IMR-90 (cell line): ENCODE data around the gene FBRSL1. TPM values are rescaled to one million over a fixed set of nuclear protein-coding genes. Genes with fewer than 3 reads are reported as not detected.

Experiments
- ATAC-seq: fragments of 200-7000 bp; cut with Tn5 transposase; 2 replicates; pipeline ENCODE4 v1.9.1; 2020; ENCODE audit warnings: low read depth, mild to moderate bottlenecking, moderate library complexity
- BruUV-seq: library from RNA; stranded (reverse); fragments of 400-500 nt; replicated peaks from 2 replicates; lab custom pipeline; 2021; lab: Mats Ljungman, UMichigan
- CTCF ChIA-PET: fragments of 300-600 bp; formaldehyde crosslinking; extraction: SDS; loops from one replicate; lab custom pipeline; 2021; ENCODE audit warnings: antibody characterized with exemption; lab: Yijun Ruan, JAX
- POLR2A ChIA-PET: fragments of 300-600 bp; sonication (Branson Sonifier 250); formaldehyde crosslinking; loops from one replicate; lab custom pipeline; 2022; ENCODE audit warnings: antibody characterized with exemption; ENCODE audit not compliant: unreplicated experiment; lab: Charles Lee
- DNase-seq: peaks from one replicate; pipeline ENCODE4 v3.0.0; 2013
- H2AFZ ChIP-seq: replicated peaks from 2 replicates; pipeline ENCODE3; 2013; ENCODE audit warnings: low read length, mild to moderate bottlenecking; ENCODE audit not compliant: poor library complexity
- H2AK5ac ChIP-seq: 2 replicates; pipeline ENCODE4 v1.6.1; 2013; ENCODE audit warnings: low read depth, low read length, inconsistent platforms
- H2AK9ac ChIP-seq: replicated peaks from 2 replicates; pipeline ENCODE3; 2013; ENCODE audit warnings: mild to moderate bottlenecking, low read depth, low read length, moderate library complexity; ENCODE audit not compliant: poor library complexity
- H2BK120ac ChIP-seq: 2 replicates; pipeline ENCODE4 v1.6.1; 2013; ENCODE audit warnings: low read depth, low read length, inconsistent platforms
- H2BK15ac ChIP-seq: 3 replicates; pipeline ENCODE4 v1.6.1; 2013; ENCODE audit warnings: low read depth, low read length, inconsistent platforms
- H2BK20ac ChIP-seq: 2 replicates; pipeline ENCODE4 v1.6.1; 2013; ENCODE audit warnings: low read depth, mild to moderate bottlenecking, inconsistent platforms, low read length, moderate library complexity
- H2BK5ac ChIP-seq: 2 replicates; pipeline ENCODE4 v1.6.1; 2013; ENCODE audit warnings: mild to moderate bottlenecking, low read depth, low read length, inconsistent platforms; ENCODE audit not compliant: poor library complexity, severe bottlenecking
- H3K14ac ChIP-seq: replicated peaks from 2 replicates; pipeline ENCODE4 v1.6.1; 2013; ENCODE audit warnings: low read depth, low read length, inconsistent platforms
- H3K18ac ChIP-seq: 2 replicates; pipeline ENCODE4 v1.6.1; 2013; ENCODE audit warnings: low read depth, low read length, control low read depth
- H3K23ac ChIP-seq: 2 replicates; pipeline ENCODE4 v1.6.1; 2013; ENCODE audit warnings: low read depth, low read length, inconsistent platforms
- H3K27ac ChIP-seq: 2 replicates; pipeline ENCODE4 v1.5.1; 2013; ENCODE audit warnings: mild to moderate bottlenecking, control low read depth, low read length; ENCODE audit not compliant: insufficient read depth
- H3K27me3 ChIP-seq: 2 replicates; pipeline ENCODE4 v1.6.1; 2013; ENCODE audit warnings: low read length; ENCODE audit not compliant: control insufficient read depth, insufficient read depth
- H3K36me3 ChIP-seq: 2 replicates; pipeline ENCODE4 v1.6.1; 2013; ENCODE audit warnings: low read length, mixed read lengths; ENCODE audit not compliant: control insufficient read depth, insufficient read depth
- H3K4ac ChIP-seq: 2 replicates; pipeline ENCODE4 v1.6.1; 2013; ENCODE audit warnings: low read depth, low read length, inconsistent platforms
- H3K4me1 ChIP-seq: 2 replicates; pipeline ENCODE4 v1.6.1; 2013; ENCODE audit warnings: low read length, mixed read lengths; ENCODE audit not compliant: control insufficient read depth, insufficient read depth
- H3K4me2 ChIP-seq: 2 replicates; pipeline ENCODE4 v1.6.1; 2013; ENCODE audit warnings: low read depth, mild to moderate bottlenecking, control low read depth, low read length, moderate library complexity
- H3K4me3 ChIP-seq: 2 replicates; pipeline ENCODE4 v1.5.1; 2013; ENCODE audit warnings: low read depth, mild to moderate bottlenecking, control low read depth, low read length, moderate library complexity; ENCODE audit not compliant: insufficient read depth
- H3K56ac ChIP-seq: 2 replicates; pipeline ENCODE4 v1.6.1; 2013; ENCODE audit warnings: low read length, inconsistent platforms; ENCODE audit not compliant: insufficient read depth; ENCODE audit errors: extremely low read depth
- H3K79me1 ChIP-seq, 2 experiments: 2 replicates each; pipeline ENCODE4 v1.6.1; 2013; ENCODE audit warnings: low read length in 2 of 2, inconsistent platforms in 1 of 2, low read depth in 1 of 2
- H3K9ac ChIP-seq: 2 replicates; pipeline ENCODE4 v1.6.1; 2013; ENCODE audit warnings: low read depth, low read length, control low read depth
- H3K9me1 ChIP-seq: 2 replicates; pipeline ENCODE4 v1.6.1; 2013; ENCODE audit warnings: low read length, inconsistent platforms; ENCODE audit not compliant: insufficient read depth
- H3K9me3 ChIP-seq: 2 replicates; pipeline ENCODE4 v1.6.1; 2013; ENCODE audit warnings: low read length; ENCODE audit not compliant: control insufficient read depth, insufficient read depth
- H4K20me1 ChIP-seq: 2 replicates; pipeline ENCODE4 v1.6.1; 2013; ENCODE audit warnings: low read length, inconsistent platforms; ENCODE audit not compliant: insufficient read depth
- H4K5ac ChIP-seq: 2 replicates; pipeline ENCODE4 v1.6.1; 2013; ENCODE audit warnings: mild to moderate bottlenecking, low read depth, low read length, control low read depth
- H4K8ac ChIP-seq, 2 experiments: 2 replicates each; pipeline ENCODE4 v1.6.1; 2013; ENCODE audit warnings: low read depth in 2 of 2, low read length in 2 of 2, control low read depth in 1 of 2, inconsistent platforms in 1 of 2
- H4K91ac ChIP-seq: 2 replicates; pipeline ENCODE4 v1.6.1; 2013; ENCODE audit warnings: low read depth, low read length, inconsistent platforms; ENCODE audit not compliant: insufficient read depth
- BHLHE40 ChIP-seq: fragments of 150-350 bp; IDR thresholded peaks from 2 replicates; pipeline ENCODE4 v1.6.1; 2016; ENCODE audit warnings: mild to moderate bottlenecking, low read depth, low read length
- CEBPB ChIP-seq: IDR thresholded peaks from 2 replicates; pipeline ENCODE4 v1.6.1; 2012; ENCODE audit warnings: low read depth, low read length, improper control_type of control experiment
- CHD1 ChIP-seq: IDR thresholded peaks from 2 replicates; pipeline ENCODE4 v1.6.1; 2012; ENCODE audit warnings: low read depth, low read length, improper control_type of control experiment
- CTCF ChIP-seq: conservative IDR thresholded peaks from 2 replicates; pipeline ENCODE4 v1.5.1; 2012; ENCODE audit warnings: mild to moderate bottlenecking, low read depth, low read length, improper control_type of control experiment
- ELK1 ChIP-seq: fragments of 150-350 bp; IDR thresholded peaks from 2 replicates; pipeline ENCODE4 v1.6.1; 2016; ENCODE audit warnings: low read depth, mild to moderate bottlenecking, low read length, moderate library complexity, borderline replicate concordance
- FOS ChIP-seq: fragments of 150-350 bp; IDR thresholded peaks from 2 replicates; pipeline ENCODE4 v1.6.1; 2016; ENCODE audit warnings: low read depth, low read length
- MAFK ChIP-seq: IDR thresholded peaks from 2 replicates; pipeline ENCODE4 v1.6.1; 2012; ENCODE audit warnings: low read depth, low read length, improper control_type of control experiment
- MAZ ChIP-seq: IDR thresholded peaks from 2 replicates; pipeline ENCODE4 v1.6.1; 2012; ENCODE audit warnings: low read depth, mild to moderate bottlenecking, low read length, improper control_type of control experiment, moderate library complexity, borderline replicate concordance
- MXI1 ChIP-seq: IDR thresholded peaks from 2 replicates; pipeline ENCODE4 v1.6.1; 2012; ENCODE audit warnings: low read depth, mild to moderate bottlenecking, low read length, moderate library complexity, borderline replicate concordance
- NFE2L2 ChIP-seq: fragments of 150-350 bp; IDR thresholded peaks from 2 replicates; pipeline ENCODE4 v1.6.1; 2016; ENCODE audit warnings: low read depth, mild to moderate bottlenecking, low read length
- POLR2A ChIP-seq: IDR thresholded peaks from 2 replicates; pipeline ENCODE4 v1.6.1; 2012; ENCODE audit warnings: mild to moderate bottlenecking, low read depth, low read length
- RAD21 ChIP-seq: IDR thresholded peaks from 2 replicates; pipeline ENCODE4 v1.6.1; 2012; ENCODE audit warnings: low read length, improper control_type of control experiment
- RCOR1 ChIP-seq: IDR thresholded peaks from 2 replicates; pipeline ENCODE4 v1.6.1; 2012; ENCODE audit warnings: mild to moderate bottlenecking, low read length, improper control_type of control experiment; ENCODE audit not compliant: insufficient replicate concordance
- RFX5 ChIP-seq: IDR thresholded peaks from 2 replicates; pipeline ENCODE4 v1.8.0; 2012; ENCODE audit warnings: low read depth, mild to moderate bottlenecking, low read length, moderate library complexity
- SMC3 ChIP-seq: fragments of 150-350 bp; IDR thresholded peaks from 2 replicates; pipeline ENCODE4 v1.6.1; 2016; ENCODE audit warnings: low read depth, mild to moderate bottlenecking, antibody characterized with exemption, low read length, moderate library complexity
- USF2 ChIP-seq: fragments of 150-350 bp; IDR thresholded peaks from 2 replicates; pipeline ENCODE4 v1.6.1; 2017; ENCODE audit warnings: mild to moderate bottlenecking, antibody characterized with exemption, low read length, low read depth
- WGBS, 2 experiments: methylation state at CpG; one replicate each; pipeline versions ENCODE4 v1.1.5 to v1.1.7; 2013; ENCODE audit warnings: missing lambda C conversion rate in 2 of 2; ENCODE audit not compliant: insufficient read length in 1 of 2; ENCODE audit errors: extremely low coverage in 2 of 2; 5-methylcytosine and 5-hydroxymethylcytosine counted together
- dilution Hi-C: fragments of 300-500 bp; cut with HindIII; formaldehyde crosslinking; loops from one replicate; pipeline ENCODE4 v1.14.3; 2018; ENCODE audit warnings: low sequenced_read_pairs; ENCODE audit not compliant: unreplicated experiment
- in situ Hi-C: fragments of 300-500 bp; cut with MboI; formaldehyde crosslinking; loops from 3 replicates; pipeline ENCODE4 v1.14.3; 2019; ENCODE audit warnings: low sequenced_read_pairs, inconsistent platforms, mixed read lengths
- intact Hi-C: fragments of 100-400 bp; cut with micrococcal nuclease; formaldehyde crosslinking; loops from 2 replicates; pipeline ENCODE4 v1.10.0; 2022
- polyA plus RNA-seq, 3 experiments: library from polyadenylated mRNA; depleted of rRNA; stranded (reverse); fragments of >200 nt; gene quantifications; 2 replicates each; pipeline ENCODE4 v1.2.3, GENCODE V29; 2012; ENCODE audit warnings: low replicate concordance in 1 of 3
- total RNA-seq: library from RNA; depleted of rRNA; stranded (reverse); fragments of >200 nt; gene quantifications from 2 replicates; pipeline ENCODE4 v1.2.3, GENCODE V29; 2012

Gene FBRSL1
- total and polyA plus RNA-seq, 2 of the 4 experiments (the other 2 are of a cell fraction), result 0.36 to 10.8 TPM

- Histone ChIP-seq H3K27me3 (peaks cover 3% of the 10 kb centered on the region; the same call in 1 of the 2 replicates), H2AK5ac (no peak overlapping the region), H3K9ac (no peak overlapping the region), H2BK120ac (no peak overlapping the region), H3K4me3 (no peak overlapping the region), H3K4me1 (peaks cover 13% of the 10 kb centered on the region; the same call in 1 of the 2 replicates), H3K4ac (no peak overlapping the region), H4K8ac (no peak overlapping the region), H3K9me1 (no peaks in the 10 kb centered on the region), H4K91ac (no peak overlapping the region), H4K5ac (no peak overlapping the region), H3K27ac (no peak overlapping the region), H3K56ac (no peak overlapping the region), H2AFZ (no peak overlapping the region), H3K14ac (no peak overlapping the region), H3K79me1 (peaks cover 12 to 62% of the 10 kb centered on the region in 2 experiments), H3K23ac (no peak overlapping the region), H2BK20ac (no peak overlapping the region), H3K4me2 (no peak overlapping the region; the same call in 1 of the 2 replicates), H3K18ac (no peak overlapping the region), H2AK9ac (no peak overlapping the region), H3K36me3 (0 out of 2 replicates have a peak, but pooled peaks cover 1% of the 10 kb centered on the region), H2BK5ac (no peak overlapping the region), H3K9me3 (no peaks in the 10 kb centered on the region), H2BK15ac (no peak overlapping the region), H4K20me1 (peaks cover 68% of the 10 kb centered on the region)
- 90% methylated on average over 5 of the region's 12 CpGs; no CpG with 5 or more reads in 1 of the 2 experiments for WGBS, 2 experiments
- intact Hi-C loops (no loop called here), dilution Hi-C loops (no loop called here), in situ Hi-C loops (no loop called here)
- TF ChIP-seq ELK1, result no peak
- no peak for TF ChIP-seq CHD1
- TF ChIP-seq MAZ, result no peak
- no peak for TF ChIP-seq RCOR1
- TF ChIP-seq RFX5, result no peak
- TF ChIP-seq FOS, result no peak
- TF ChIP-seq MAFK, result no peak
- no peak for TF ChIP-seq CTCF
- TF ChIP-seq POLR2A, result no peak
- no peak for TF ChIP-seq BHLHE40
- TF ChIP-seq SMC3, result no peak
- TF ChIP-seq USF2, result no peak
- TF ChIP-seq CEBPB, result no peak
- no peak for TF ChIP-seq RAD21
- no peak for TF ChIP-seq MXI1
- no peak for TF ChIP-seq NFE2L2
- ATAC-seq (no peak), DNase-seq (no peak)
- TSS peak; percentile 48 for BruUV-seq
- POLR2A ChIA-PET, result no interaction called here
- CTCF ChIA-PET, result no interaction called here
These were observed 2.6 kb downstream of the FBRSL1 start for GRCh38 chr12:132492522-132492921.
